Stimulated activated naive CD8-positive, alpha-beta T cell treated with anti-CD3 and anti-CD28 coated beads, Interleukin-15, amount 100 ng/mL, for 72 hours (primary cell): ENCODE data around the gene CDH13.
"Not testable (repeated sequence)": the region's sequence is repeated elsewhere in the genome, so short reads cannot be mapped to it uniquely, and the experiment has no call there.

Experiments used
- ATAC-seq: fragments of 150-1000 bp; cut with Tn5 transposase; 2 replicates; pipeline ENCODE4 v1.10.0; 2021; ENCODE audit warnings: mild to moderate bottlenecking, moderate library complexity
- DNase-seq, 2 donors: peaks; one replicate each; pipeline ENCODE4 v3.0.0; 2021 to 2022
- H3K27ac Mint-ChIP-seq, 2 donors: one replicate each; pipeline ENCODE4 v1.8.0; 2022; ENCODE audit warnings: mild to moderate bottlenecking in 2 of 2, mixed read lengths in 2 of 2, moderate library complexity in 2 of 2
- H3K27me3 Mint-ChIP-seq: one replicate; pipeline ENCODE4 v1.8.0; 2022; ENCODE audit warnings: mixed read lengths
- H3K4me1 Mint-ChIP-seq: one replicate; pipeline ENCODE4 v1.8.0; 2022; ENCODE audit warnings: mild to moderate bottlenecking, mixed read lengths
- H3K4me3 Mint-ChIP-seq, 2 donors: one replicate each; pipeline ENCODE4 v1.8.0; 2022; ENCODE audit warnings: mild to moderate bottlenecking in 2 of 2, mixed read lengths in 2 of 2, moderate library complexity in 1 of 2
- H3K9me3 Mint-ChIP-seq, 2 donors: one replicate each; pipeline ENCODE4 v1.8.0; 2022; ENCODE audit warnings: mixed read lengths in 2 of 2

Gene CDH13

DNA sequence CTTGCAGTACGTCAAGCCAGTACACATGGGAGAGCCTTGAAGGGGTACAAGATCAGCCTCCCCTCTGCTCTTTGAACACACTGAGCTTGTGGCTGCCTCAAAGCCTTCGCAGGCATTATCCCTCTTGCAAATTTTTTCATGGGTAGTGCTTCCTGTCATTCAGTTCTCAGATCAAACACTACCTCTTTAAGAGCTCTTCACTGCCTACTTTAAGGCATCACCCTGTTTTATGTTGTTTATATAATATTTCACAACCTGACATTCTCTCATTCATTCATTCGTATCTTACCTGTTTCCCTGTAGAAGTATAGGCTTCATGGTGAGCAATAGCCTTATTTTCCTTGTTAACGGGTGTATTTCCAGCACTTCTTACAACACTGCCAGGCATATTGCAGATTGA lies 269.1 kb downstream of the CDH13 start:
- no peaks in the 10 kb centered on the region for H3K4me1 Mint-ChIP-seq
- no peak overlapping the region for H3K27ac Mint-ChIP-seq
- ATAC-seq (no peak), DNase-seq (no peak)
- H3K4me3 Mint-ChIP-seq = no peak overlapping the region
- H3K9me3 Mint-ChIP-seq = peaks cover 0 to 14% of the 10 kb centered on the region in 2 donors
- H3K27me3 Mint-ChIP-seq = no peaks in the 10 kb centered on the region

DNA sequence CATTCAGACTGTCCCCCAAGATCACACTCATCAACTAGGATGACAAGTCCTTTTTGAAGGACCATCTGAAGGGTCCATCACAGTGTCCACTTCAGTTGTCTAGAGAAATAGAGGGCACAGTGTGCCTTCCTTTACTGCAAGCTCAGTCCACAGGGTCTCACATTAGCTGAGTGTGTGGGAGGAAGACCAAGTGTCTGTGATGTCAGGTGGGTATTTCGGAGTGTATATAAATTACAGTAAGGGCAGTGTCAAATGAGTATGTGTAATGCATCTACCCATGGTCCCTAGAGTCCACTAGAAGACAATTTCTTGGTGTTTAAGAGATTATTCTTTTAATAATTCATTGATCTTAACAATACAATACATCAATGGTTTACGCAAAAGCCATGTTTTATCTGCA lies 272.2 kb downstream of the CDH13 start:
- Mint-ChIP-seq H3K4me1 (no peaks in the 10 kb centered on the region), H3K27me3 (no peaks in the 10 kb centered on the region), H3K4me3 (no peak overlapping the region), H3K27ac (no peak overlapping the region), H3K9me3 (peaks cover 4 to 14% of the 10 kb centered on the region in 2 donors)
- ATAC-seq = no peak
- no peak for DNase-seq

GRCh38 chr16:82899731-82900450 lies 273.1 kb downstream of the CDH13 start:
- no peak overlapping the region for H3K27ac Mint-ChIP-seq
- no peak for DNase-seq
- peaks cover 4 to 14% of the 10 kb centered on the region in 2 donors for H3K9me3 Mint-ChIP-seq
- no peak for ATAC-seq
- H3K4me1 Mint-ChIP-seq = no peaks in the 10 kb centered on the region
- H3K4me3 Mint-ChIP-seq = no peak overlapping the region
- H3K27me3 Mint-ChIP-seq = no peaks in the 10 kb centered on the region

DNA sequence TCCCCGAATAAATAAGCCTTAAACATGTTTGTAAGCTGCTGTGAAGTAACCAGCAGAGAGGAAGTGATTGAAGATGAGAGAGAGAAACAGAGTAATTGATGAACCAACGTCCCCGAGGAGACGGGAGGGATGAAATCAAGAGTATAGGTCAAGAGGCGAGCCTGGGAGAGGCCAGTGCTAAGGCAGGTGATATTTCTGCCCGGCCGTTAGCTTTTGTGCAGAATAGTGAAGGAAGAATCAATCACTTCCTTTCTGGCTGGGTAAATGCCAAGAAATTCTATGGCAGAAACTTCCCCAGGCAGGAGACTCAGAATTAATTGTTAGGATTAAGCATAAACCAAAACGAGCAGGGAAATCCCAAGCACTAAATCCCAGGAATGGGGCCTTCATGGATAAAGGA lies 273.8 kb downstream of the CDH13 start:
- DNase-seq = no peak
- Mint-ChIP-seq H3K4me1 (no peaks in the 10 kb centered on the region), H3K27me3 (no peaks in the 10 kb centered on the region), H3K4me3 (no peak overlapping the region), H3K27ac (no peak overlapping the region), H3K9me3 (peaks cover 4 to 14% of the 10 kb centered on the region in 2 donors)
- no peak for ATAC-seq

DNA sequence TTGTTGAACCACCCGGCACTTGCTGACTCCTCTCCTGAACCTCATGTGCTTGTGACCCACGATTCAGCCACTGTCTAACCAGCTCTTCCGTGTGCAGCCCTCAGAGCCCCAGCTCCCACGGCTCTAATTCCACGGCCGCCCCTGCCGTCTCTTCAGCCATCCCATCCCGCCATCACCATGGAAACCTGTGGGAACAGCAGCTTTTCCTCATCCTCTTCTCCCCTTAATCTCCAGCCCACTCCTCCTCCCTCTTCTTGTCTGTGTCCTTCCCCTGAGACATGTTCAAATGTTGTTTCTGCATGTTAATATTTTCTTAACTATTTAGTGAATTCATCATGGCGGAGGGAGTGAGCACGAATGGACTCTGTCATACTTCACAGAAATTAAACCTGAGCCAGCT lies 285.2 kb downstream of the CDH13 start:
- Mint-ChIP-seq H3K4me1 (no peaks in the 10 kb centered on the region), H3K4me3 (no peak overlapping the region), H3K27me3 (no peaks in the 10 kb centered on the region), H3K27ac (peak overlapping the region in 1 of 2 donors; percentile 21), H3K9me3 (peaks cover 0 to 8% of the 10 kb centered on the region in 2 donors)
- ATAC-seq (no peak), DNase-seq (no peak)

DNA sequence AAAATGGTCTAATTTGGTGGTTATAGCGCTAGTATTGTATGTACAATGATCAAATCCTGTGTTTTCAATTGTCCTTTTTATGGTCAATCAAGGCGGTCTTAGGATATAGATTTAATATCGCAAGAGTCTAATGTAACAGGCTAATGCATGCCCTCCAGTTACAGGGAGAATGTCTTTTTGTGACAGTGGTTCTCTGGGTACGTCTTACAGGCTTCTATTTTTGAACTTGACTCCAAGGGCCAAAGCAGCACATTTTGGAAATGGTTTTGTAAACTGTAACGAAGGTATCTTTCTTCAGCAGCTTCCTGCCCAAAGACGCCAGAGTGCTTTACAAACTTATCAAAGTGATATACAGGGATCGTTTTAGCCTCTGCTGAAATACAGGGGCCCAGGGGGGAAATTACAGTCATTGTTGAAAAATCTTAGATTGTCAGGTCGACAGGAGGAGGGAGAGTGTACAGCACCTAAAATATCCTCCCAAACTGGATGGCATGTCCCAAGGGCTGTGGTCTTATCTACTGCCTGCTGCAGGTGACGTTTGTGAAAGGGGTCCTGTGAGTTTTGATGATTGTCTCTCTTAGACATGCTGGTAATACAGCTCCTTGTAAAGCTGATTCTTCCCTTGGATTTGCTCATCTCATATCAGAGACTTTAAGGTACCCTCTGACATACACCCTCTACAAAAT lies 288.5 kb downstream of the CDH13 start:
- Mint-ChIP-seq H3K9me3 (peaks cover 4 to 8% of the 10 kb centered on the region in 2 donors), H3K27me3 (no peaks in the 10 kb centered on the region), H3K27ac (no peak overlapping the region), H3K4me3 (no peak overlapping the region), H3K4me1 (no peaks in the 10 kb centered on the region)
- ATAC-seq = no peak
- DNase-seq = no peak

- Mint-ChIP-seq H3K9me3 (peaks cover 0 to 4% of the 10 kb centered on the region in 2 donors), H3K4me1 (no peaks in the 10 kb centered on the region), H3K27ac (no peak overlapping the region), H3K4me3 (no peak overlapping the region), H3K27me3 (no peaks in the 10 kb centered on the region)
- no peak for DNase-seq
- ATAC-seq = no peak
Measured at GRCh38 chr16:82917886-82918595, 291.3 kb downstream of the CDH13 start.

DNA sequence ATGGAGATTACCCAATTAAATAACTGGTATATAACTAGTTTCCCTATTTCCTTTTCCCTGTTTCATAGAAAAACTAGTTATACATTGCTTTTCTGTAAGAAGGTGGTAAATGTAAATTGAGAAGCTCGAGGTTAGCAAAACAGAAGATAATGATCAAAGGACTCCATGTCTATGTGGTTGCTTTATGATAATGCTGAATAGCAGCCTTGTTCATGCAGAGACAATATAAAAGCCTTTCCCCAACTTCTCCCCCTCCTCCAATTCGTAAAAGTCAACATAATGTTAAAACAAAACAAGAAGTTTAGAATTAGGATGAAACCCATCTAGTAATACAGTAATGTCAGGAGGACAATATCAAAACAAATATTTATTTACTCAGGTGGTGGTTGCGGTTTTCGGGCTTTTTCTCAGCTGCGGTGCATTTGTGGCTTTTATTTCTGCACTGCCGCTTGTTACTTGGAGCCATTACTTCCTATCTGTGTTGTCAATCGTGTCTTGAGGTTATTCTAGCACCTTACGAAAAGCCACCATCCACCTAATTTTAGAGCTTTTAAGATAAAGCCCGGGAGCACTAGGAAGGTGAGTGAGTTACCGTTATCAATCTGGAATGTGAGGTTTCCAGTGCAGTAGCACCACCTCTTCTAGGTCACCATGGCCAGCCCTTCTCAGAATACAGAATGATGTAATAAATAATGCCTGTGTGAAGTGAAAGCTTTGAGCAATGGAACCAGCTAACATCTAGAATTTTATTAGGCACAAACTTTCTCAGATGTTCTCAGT lies 297.5 kb downstream of the CDH13 start:
- Mint-ChIP-seq H3K4me3 (no peak overlapping the region), H3K4me1 (no peaks in the 10 kb centered on the region), H3K27ac (no peak overlapping the region), H3K9me3 (peaks cover 0 to 4% of the 10 kb centered on the region in 2 donors), H3K27me3 (peaks cover 7% of the 10 kb centered on the region)
- DNase-seq (no peak), ATAC-seq (no peak)

DNA sequence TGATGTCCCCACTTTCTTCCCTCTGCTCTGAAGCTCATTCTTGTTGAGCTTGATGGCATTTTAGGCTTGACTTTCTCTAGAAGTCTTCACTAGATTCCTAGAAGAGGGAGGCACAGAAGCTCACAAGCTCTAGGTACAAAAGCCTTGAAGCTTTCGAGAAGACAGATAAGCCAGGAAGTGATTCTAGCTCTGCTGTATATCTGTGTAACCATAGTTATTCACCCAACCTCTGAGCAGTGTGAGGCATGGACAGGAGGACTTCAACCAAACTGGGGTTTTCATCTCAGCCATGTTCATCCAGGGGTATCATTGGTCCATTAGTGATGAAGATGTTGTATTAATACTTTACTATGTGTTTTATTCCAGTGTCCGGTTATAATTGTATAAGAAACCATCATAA lies 299.7 kb downstream of the CDH13 start:
- Mint-ChIP-seq H3K4me1 (no peaks in the 10 kb centered on the region), H3K27ac (no peak overlapping the region), H3K4me3 (no peak overlapping the region), H3K27me3 (peaks cover 7% of the 10 kb centered on the region), H3K9me3 (no peaks in the 10 kb centered on the region)
- no peak for DNase-seq
- no peak for ATAC-seq

DNA sequence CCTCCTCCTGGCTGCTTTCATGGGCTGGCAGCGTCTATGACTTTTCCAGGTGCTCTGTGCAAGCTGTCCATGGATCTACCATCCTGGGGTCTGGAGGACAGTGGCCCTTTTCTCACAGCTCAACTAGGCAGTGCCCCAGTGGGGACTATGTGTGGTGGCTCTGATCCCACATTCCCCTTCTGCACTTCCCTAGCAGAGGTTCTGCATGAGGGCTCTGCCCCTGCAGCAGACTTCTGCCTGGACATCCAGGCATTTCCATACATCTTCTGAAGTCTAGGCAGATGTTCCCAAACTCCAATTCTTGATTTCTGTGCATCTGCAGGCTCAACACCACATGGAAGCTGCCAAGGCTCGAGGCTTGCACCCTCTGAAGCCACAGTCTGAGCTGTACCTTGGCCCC lies 307.2 kb downstream of the CDH13 start:
- not testable (repeated sequence) for ATAC-seq, H3K27ac Mint-ChIP-seq, H3K27me3 Mint-ChIP-seq, H3K4me1 Mint-ChIP-seq, H3K4me3 Mint-ChIP-seq, DNase-seq
- peaks cover 13 to 33% of the 10 kb centered on the region in 2 donors for H3K9me3 Mint-ChIP-seq

- no peak for ATAC-seq
- Mint-ChIP-seq H3K4me1 (no peaks in the 10 kb centered on the region), H3K4me3 (no peak overlapping the region), H3K9me3 (peaks cover 13 to 33% of the 10 kb centered on the region in 2 donors), H3K27me3 (peaks cover 8% of the 10 kb centered on the region), H3K27ac (no peak overlapping the region)
- no peak for DNase-seq
Measured at GRCh38 chr16:82935766-82936165, 309.0 kb downstream of the CDH13 start.

DNA sequence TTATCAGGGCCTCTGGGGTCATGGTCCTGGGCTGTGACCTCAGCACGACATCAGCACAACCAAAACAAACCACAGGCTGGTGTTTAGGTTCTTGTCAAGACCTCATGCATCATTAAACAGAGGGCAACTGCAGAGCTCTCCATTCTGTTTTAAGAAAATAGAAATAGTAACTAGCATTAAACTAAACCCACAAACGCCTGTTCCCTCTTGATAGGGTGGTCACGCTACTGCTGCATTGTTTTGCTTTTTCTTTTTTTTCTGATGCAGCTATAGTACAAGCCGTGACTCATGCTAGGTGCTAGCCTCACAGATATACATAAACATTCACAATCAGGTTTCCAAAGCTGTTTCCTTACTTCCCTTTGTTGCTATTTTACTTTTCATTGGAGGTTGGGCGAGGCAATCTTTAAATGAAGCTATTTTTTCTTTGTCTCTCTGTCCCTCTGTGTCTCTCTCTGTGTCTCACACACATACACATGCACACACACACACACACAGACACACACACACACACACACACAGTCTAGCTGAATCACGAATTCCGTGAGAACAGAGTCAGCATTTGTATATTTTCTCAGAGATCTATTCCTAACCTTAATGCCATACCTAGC lies 310.3 kb downstream of the CDH13 start:
- no peak overlapping the region for H3K27ac Mint-ChIP-seq
- ATAC-seq = no peak
- no peak overlapping the region for H3K4me3 Mint-ChIP-seq

GRCh38 chr16:82937926-82938520 lies 311.3 kb downstream of the CDH13 start:
- no peak for ATAC-seq
- peaks cover 8 to 29% of the 10 kb centered on the region in 2 donors for H3K9me3 Mint-ChIP-seq
- no peaks in the 10 kb centered on the region for H3K4me1 Mint-ChIP-seq
- H3K27ac Mint-ChIP-seq = no peak overlapping the region
- no peak overlapping the region for H3K4me3 Mint-ChIP-seq
- peaks cover 16% of the 10 kb centered on the region for H3K27me3 Mint-ChIP-seq
- no peak for DNase-seq

More for the DNA sequence above, 310.3 kb downstream of the CDH13 start:
- H3K27me3 Mint-ChIP-seq = peaks cover 15% of the 10 kb centered on the region
- H3K4me1 Mint-ChIP-seq = no peaks in the 10 kb centered on the region
- peaks cover 13 to 33% of the 10 kb centered on the region in 2 donors for H3K9me3 Mint-ChIP-seq
- no peak for DNase-seq

- Mint-ChIP-seq H3K4me1 (peaks cover 7% of the 10 kb centered on the region), H3K27ac (no peak overlapping the region), H3K27me3 (peaks cover 13% of the 10 kb centered on the region), H3K9me3 (no peaks in the 10 kb centered on the region), H3K4me3 (no peak overlapping the region)
- ATAC-seq (no peak), DNase-seq (no peak)
Measured at GRCh38 chr16:82943371-82943770, 316.6 kb downstream of the CDH13 start.
